ENCODE results near the gene TRIM28.
A peak's percentile ranks its signal among the peaks of the same experiment; 100 is the strongest.

Gene TRIM28

GRCh38 chr19:58560007-58560887 is 16.4 kb downstream of the TRIM28 start:
- Histone ChIP-seq H3K27ac (ENCODE audit: low read depth, low read length) (peak overlapping the region; percentile 93), H3K27me3 (ENCODE audit: control insufficient read depth in 1 of 2, insufficient read depth in 2 of 2, low read length in 2 of 2) (no peaks in the 10 kb centered on the region), H3K4me1 (ENCODE audit: insufficient read depth, low read length) (peaks cover 57% of the 10 kb centered on the region), H3K36me3 (ENCODE audit: insufficient read depth, low read length) (peaks cover 12% of the 10 kb centered on the region), H3K9me3 (ENCODE audit: low read length) (no peaks in the 10 kb centered on the region), H3K4me3 (ENCODE audit: low read depth in 1 of 2, low read length in 2 of 2) (peak overlapping the region; percentile 38 to 95), H3K9ac (ENCODE audit: low read length) (no peak overlapping the region)

DNA sequence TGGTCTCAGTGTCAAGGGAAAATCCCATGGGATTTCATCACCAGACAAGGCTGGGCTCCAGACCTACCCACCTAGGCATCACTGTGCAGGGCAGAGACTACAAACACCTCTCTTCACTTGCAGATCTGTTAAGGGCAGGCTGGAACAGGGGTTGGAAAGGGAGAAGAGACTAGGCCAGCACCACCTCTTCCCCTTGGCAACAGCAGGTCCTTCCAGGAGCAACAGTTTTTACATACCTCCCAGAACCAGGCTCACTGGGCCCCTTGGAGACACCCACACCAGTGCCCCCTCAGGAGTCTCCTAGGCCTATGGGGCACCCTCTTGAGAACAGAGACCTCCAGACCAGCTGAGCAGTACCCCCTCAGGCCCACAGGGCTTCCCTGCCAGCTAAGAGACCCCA is 17.1 kb downstream of the TRIM28 start:
- no peaks in the 10 kb centered on the region for H3K27me3 ChIP-seq (ENCODE audit: control insufficient read depth in 1 of 2, insufficient read depth in 2 of 2, low read length in 2 of 2)
- no peaks in the 10 kb centered on the region for H3K9me3 ChIP-seq (ENCODE audit: low read length)
- H3K36me3 ChIP-seq (ENCODE audit: insufficient read depth, low read length): peaks cover 11% of the 10 kb centered on the region
- H3K9ac ChIP-seq (ENCODE audit: low read length): no peak overlapping the region
- H3K4me3 ChIP-seq (ENCODE audit: low read depth in 1 of 2, low read length in 2 of 2): no peak overlapping the region
- peaks cover 53% of the 10 kb centered on the region for H3K4me1 ChIP-seq (ENCODE audit: insufficient read depth, low read length)
- no peak overlapping the region for H3K27ac ChIP-seq (ENCODE audit: low read depth, low read length)

GRCh38 chr19:58561373-58562121 is 17.7 kb downstream of the TRIM28 start:
- Histone ChIP-seq H3K9me3 (ENCODE audit: low read length) (no peaks in the 10 kb centered on the region), H3K36me3 (ENCODE audit: insufficient read depth, low read length) (peaks cover 5% of the 10 kb centered on the region), H3K4me3 (ENCODE audit: low read depth in 1 of 2, low read length in 2 of 2) (peak overlapping the region; percentile 64 to 75), H3K4me1 (ENCODE audit: insufficient read depth, low read length) (peaks cover 48% of the 10 kb centered on the region), H3K27me3 (ENCODE audit: control insufficient read depth in 1 of 2, insufficient read depth in 2 of 2, low read length in 2 of 2) (no peaks in the 10 kb centered on the region), H3K9ac (ENCODE audit: low read length) (no peak overlapping the region), H3K27ac (ENCODE audit: low read depth, low read length) (peak overlapping the region; percentile 19)

- Histone ChIP-seq H3K27me3 (ENCODE audit: control insufficient read depth in 1 of 2, insufficient read depth in 2 of 2, low read length in 2 of 2) (no peaks in the 10 kb centered on the region), H3K36me3 (ENCODE audit: insufficient read depth, low read length) (no peaks in the 10 kb centered on the region), H3K4me1 (ENCODE audit: insufficient read depth, low read length) (peaks cover 40% of the 10 kb centered on the region), H3K27ac (ENCODE audit: low read depth, low read length) (peak overlapping the region; percentile 19), H3K9me3 (ENCODE audit: low read length) (no peaks in the 10 kb centered on the region), H3K9ac (ENCODE audit: low read length) (no peak overlapping the region), H3K4me3 (ENCODE audit: low read depth in 1 of 2, low read length in 2 of 2) (peak overlapping the region; percentile 64 to 75)
Measured at GRCh38 chr19:58562122-58563033, 18.5 kb downstream of the TRIM28 start.

GRCh38 chr19:58563034-58563573 is 19.2 kb downstream of the TRIM28 start:
- Histone ChIP-seq H3K4me1 (ENCODE audit: insufficient read depth, low read length) (peaks cover 36% of the 10 kb centered on the region), H3K9ac (ENCODE audit: low read length) (no peak overlapping the region), H3K36me3 (ENCODE audit: insufficient read depth, low read length) (no peaks in the 10 kb centered on the region), H3K4me3 (ENCODE audit: low read depth in 1 of 2, low read length in 2 of 2) (peak overlapping the region; percentile 64 to 75), H3K9me3 (ENCODE audit: low read length) (no peaks in the 10 kb centered on the region), H3K27me3 (ENCODE audit: control insufficient read depth in 1 of 2, insufficient read depth in 2 of 2, low read length in 2 of 2) (no peaks in the 10 kb centered on the region), H3K27ac (ENCODE audit: low read depth, low read length) (no peak overlapping the region)

- Histone ChIP-seq H3K27ac (ENCODE audit: low read depth, low read length) (no peak overlapping the region), H3K4me3 (ENCODE audit: low read depth in 1 of 2, low read length in 2 of 2) (no peak overlapping the region), H3K9ac (ENCODE audit: low read length) (no peak overlapping the region), H3K9me3 (ENCODE audit: low read length) (no peaks in the 10 kb centered on the region), H3K27me3 (ENCODE audit: control insufficient read depth in 1 of 2, insufficient read depth in 2 of 2, low read length in 2 of 2) (no peaks in the 10 kb centered on the region), H3K4me1 (ENCODE audit: insufficient read depth, low read length) (peaks cover 36% of the 10 kb centered on the region), H3K36me3 (ENCODE audit: insufficient read depth, low read length) (peaks cover 7% of the 10 kb centered on the region)
Measured at GRCh38 chr19:58563823-58564222, 20.0 kb downstream of the TRIM28 start.

DNA sequence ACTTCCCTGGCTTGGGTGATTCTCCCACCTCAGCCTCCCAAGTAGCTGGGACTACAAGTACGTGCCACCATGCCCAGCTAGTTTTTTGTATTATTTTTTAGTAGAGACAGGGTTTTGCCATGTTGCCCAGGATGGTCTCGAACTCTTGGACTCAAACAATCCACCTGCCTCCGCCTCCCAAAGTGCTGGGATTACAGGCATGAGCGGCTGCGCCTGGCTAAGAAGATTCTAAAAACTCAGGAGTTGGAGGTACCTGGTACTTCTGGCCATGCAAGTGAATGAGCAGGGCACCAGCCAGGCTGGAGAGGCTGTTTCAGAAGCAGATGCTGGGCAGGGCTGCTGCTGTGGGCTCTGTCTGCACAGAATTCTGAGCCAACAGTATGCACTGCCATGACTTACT is 23.1 kb downstream of the TRIM28 start:
- no peak overlapping the region for H3K4me3 ChIP-seq (ENCODE audit: low read depth in 1 of 2, low read length in 2 of 2)
- H3K36me3 ChIP-seq (ENCODE audit: insufficient read depth, low read length): peaks cover 30% of the 10 kb centered on the region
- H3K27me3 ChIP-seq (ENCODE audit: control insufficient read depth in 1 of 2, insufficient read depth in 2 of 2, low read length in 2 of 2): no peaks in the 10 kb centered on the region
- H3K4me1 ChIP-seq (ENCODE audit: insufficient read depth, low read length): peaks cover 15% of the 10 kb centered on the region
- no peak overlapping the region for H3K9ac ChIP-seq (ENCODE audit: low read length)
- H3K9me3 ChIP-seq (ENCODE audit: low read length): no peaks in the 10 kb centered on the region
- no peak overlapping the region for H3K27ac ChIP-seq (ENCODE audit: low read depth, low read length)

DNA sequence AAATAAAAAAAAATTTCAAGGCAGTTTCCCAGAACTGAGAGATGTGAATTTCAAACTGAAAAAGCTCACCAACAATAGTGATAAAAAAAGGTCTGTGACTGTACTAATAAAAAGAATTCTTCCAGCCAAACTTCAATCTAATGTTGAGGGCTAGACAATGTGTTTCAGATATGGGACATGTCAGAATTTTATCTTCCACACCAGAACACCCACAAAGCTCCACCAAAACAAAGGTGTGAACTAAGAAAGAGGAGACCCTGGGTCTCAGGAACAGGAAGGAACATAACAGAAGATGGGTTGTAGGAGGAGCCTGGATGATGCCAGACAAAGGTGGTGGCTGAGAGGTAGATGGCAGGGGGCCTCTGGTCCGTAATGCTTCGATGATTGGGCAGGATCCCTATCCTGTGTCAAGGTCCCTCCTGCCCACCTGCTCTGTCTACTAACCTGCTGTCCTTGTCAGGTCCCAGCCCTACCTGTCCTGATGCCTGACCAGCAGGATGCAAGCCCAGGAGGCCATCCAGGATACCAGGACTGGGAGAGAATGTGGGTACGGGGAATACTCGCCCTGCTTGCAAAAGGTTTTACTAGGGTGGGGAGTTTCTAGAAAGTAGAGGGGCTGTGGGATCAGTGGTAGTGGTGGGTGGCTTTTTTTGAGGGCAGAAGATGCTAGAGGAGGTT is 24.7 kb downstream of the TRIM28 start:
- Histone ChIP-seq H3K9ac (ENCODE audit: low read length) (no peak overlapping the region), H3K27ac (ENCODE audit: low read depth, low read length) (no peak overlapping the region), H3K27me3 (ENCODE audit: control insufficient read depth in 1 of 2, insufficient read depth in 2 of 2, low read length in 2 of 2) (no peaks in the 10 kb centered on the region), H3K4me3 (ENCODE audit: low read depth in 1 of 2, low read length in 2 of 2) (no peak overlapping the region), H3K4me1 (ENCODE audit: insufficient read depth, low read length) (peaks cover 11% of the 10 kb centered on the region), H3K36me3 (ENCODE audit: insufficient read depth, low read length) (peaks cover 30% of the 10 kb centered on the region), H3K9me3 (ENCODE audit: low read length) (no peaks in the 10 kb centered on the region)

- H3K27ac ChIP-seq (ENCODE audit: low read depth, low read length): no peak overlapping the region
- H3K4me1 ChIP-seq (ENCODE audit: insufficient read depth, low read length): peaks cover 18% of the 10 kb centered on the region
- no peaks in the 10 kb centered on the region for H3K27me3 ChIP-seq (ENCODE audit: control insufficient read depth in 1 of 2, insufficient read depth in 2 of 2, low read length in 2 of 2)
- H3K4me3 ChIP-seq (ENCODE audit: low read depth in 1 of 2, low read length in 2 of 2): no peak overlapping the region
- peaks cover 30% of the 10 kb centered on the region for H3K36me3 ChIP-seq (ENCODE audit: insufficient read depth, low read length)
- H3K9me3 ChIP-seq (ENCODE audit: low read length): no peaks in the 10 kb centered on the region
- no peak overlapping the region for H3K9ac ChIP-seq (ENCODE audit: low read length)
Measured at GRCh38 chr19:58569191-58569942, 25.5 kb downstream of the TRIM28 start.

Data from muscle layer of colon (tissue), 2 donors.